C4-2B (cell line): ENCODE measurements around the gene IL20RB.

Experiments used
- H3K27ac ChIP-seq: fragments of 450-650 bp; 2 replicates; pipeline ENCODE4 v1.5.1; 2017
- CTCF ChIP-seq: fragments of 450-650 bp; conservative IDR thresholded peaks from 2 replicates; pipeline ENCODE4 v1.5.1; 2017; ENCODE audit warnings: mild to moderate bottlenecking
- ZFX ChIP-seq: fragments of 450-650 bp; IDR thresholded peaks from 2 replicates; pipeline ENCODE4 v1.6.1; 2017

IL20RB gene

GRCh38 chr3:136919799-136920580 lies 37.8 kb upstream of the IL20RB start:
- TF ChIP-seq ZFX (no peak), CTCF (no peak)
- H3K27ac ChIP-seq = no peak overlapping the region

GRCh38 chr3:136920904-136921611 lies 36.7 kb upstream of the IL20RB start:
- no peak overlapping the region for H3K27ac ChIP-seq
- TF ChIP-seq ZFX = no peak
- TF ChIP-seq CTCF = no peak

- no peak for TF ChIP-seq ZFX
- no peak for TF ChIP-seq CTCF
- no peak overlapping the region for H3K27ac ChIP-seq
Measured at GRCh38 chr3:136925425-136926190, 32.2 kb upstream of the IL20RB start.

GRCh38 chr3:136928240-136928639 lies 29.5 kb upstream of the IL20RB start:
- no peak for TF ChIP-seq ZFX
- no peak for TF ChIP-seq CTCF
- H3K27ac ChIP-seq = no peak overlapping the region

GRCh38 chr3:136929977-136930670 lies 27.7 kb upstream of the IL20RB start:
- TF ChIP-seq CTCF (no peak), ZFX (no peak)
- H3K27ac ChIP-seq = no peak overlapping the region

GRCh38 chr3:136931606-136932005 lies 26.2 kb upstream of the IL20RB start:
- no peak overlapping the region for H3K27ac ChIP-seq
- TF ChIP-seq CTCF = no peak
- no peak for TF ChIP-seq ZFX
